ENCODE results near the gene PTGR2. TPM values are rescaled to one million over a fixed set of nuclear protein-coding genes. Genes with fewer than 3 reads are reported as not detected.

The PTGR2 gene
- total RNA-seq, 4 donors from 2014 or later, result 9.5 to 26.4 (median 17.2) TPM

- no peak for TF ChIP-seq CTCF (IDR thresholded peaks at IDR 0.05; ENCODE audit: low read depth)
Observed at GRCh38 chr14:73888971-73889370, 37.3 kb downstream of the PTGR2 start.

DNA sequence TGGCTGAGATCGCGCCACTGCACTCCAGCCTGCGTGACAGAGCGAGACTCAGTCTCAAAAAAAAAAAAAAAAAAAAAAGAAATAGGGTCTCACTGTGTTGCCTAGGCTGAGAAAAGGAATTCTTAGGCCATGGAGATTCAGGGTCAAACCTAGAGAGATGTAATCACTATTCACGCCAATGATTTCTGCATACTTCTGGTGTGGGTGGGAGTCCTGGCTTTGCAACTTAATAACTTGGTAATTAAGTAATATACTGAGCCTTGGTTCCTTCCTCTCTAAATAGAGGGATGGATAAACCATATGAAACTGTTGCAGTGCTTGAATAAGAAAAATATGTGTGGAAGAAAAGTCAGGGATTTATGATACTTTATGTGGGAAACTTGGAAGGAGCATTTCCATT is 37.7 kb downstream of the PTGR2 start:
- no peak for TF ChIP-seq CTCF (IDR thresholded peaks at IDR 0.05; ENCODE audit: low read depth)

DNA sequence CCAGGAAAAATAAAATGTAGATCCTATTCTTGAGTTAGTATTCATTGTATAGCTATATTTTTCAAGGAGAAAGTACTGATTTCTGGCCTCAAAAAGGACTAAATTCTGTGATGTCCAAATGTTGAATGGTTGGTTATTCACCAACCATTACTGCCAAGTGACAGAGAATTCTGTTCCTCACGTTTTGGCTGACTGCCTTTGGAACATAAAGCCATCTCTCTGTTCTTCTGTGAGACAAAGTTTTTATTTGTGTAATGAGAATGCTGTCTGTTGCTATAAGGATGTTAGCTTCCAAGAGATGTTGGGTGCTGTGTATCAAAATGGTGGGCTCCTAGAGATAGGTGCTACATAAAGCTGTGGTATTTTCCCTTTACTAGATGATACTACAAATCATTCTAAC is 44.3 kb downstream of the PTGR2 start:
- TF ChIP-seq CTCF (IDR thresholded peaks at IDR 0.05; ENCODE audit: low read depth), result no peak

DNA sequence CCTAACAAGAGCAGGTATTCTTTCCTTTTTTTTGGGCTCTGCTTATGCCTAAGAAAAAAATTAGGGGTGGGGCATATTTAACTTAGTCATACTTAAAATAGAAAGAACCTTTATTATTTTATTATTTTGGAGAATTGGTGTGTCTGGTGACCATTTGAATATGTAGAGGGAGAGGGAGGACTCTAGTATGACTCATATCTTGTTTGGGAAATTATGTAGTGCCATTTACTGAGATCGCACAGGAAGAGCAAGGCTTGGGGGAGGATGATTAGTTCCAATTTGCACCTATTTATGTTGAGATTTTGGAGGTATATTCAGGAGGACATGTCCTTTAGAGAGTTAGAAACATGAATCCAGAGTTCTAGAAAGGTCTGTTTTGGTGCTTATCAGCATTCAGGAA is 44.9 kb downstream of the PTGR2 start:
- TF ChIP-seq CTCF (IDR thresholded peaks at IDR 0.05; ENCODE audit: low read depth), result no peak

DNA sequence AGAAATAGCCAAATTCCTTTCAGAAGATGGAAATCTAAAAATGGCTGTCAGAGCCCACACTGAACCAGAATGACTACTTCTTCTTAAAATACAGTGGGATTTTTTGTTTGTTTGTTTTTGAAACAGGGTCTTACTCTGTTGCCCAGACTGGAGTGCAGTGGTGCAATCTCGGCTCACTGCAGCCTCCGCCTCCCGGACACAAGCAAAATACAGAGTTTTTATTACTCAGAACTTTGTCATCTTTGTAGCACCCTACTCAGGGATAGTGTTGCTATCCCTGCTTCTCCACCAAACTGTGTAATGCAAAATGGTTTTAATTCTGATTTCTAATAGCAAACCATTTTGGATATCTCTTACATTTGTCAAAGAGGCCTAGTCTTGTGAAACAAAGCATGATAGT is 51.4 kb downstream of the PTGR2 start:
- TF ChIP-seq CTCF (IDR thresholded peaks at IDR 0.05; ENCODE audit: low read depth), result no peak

DNA sequence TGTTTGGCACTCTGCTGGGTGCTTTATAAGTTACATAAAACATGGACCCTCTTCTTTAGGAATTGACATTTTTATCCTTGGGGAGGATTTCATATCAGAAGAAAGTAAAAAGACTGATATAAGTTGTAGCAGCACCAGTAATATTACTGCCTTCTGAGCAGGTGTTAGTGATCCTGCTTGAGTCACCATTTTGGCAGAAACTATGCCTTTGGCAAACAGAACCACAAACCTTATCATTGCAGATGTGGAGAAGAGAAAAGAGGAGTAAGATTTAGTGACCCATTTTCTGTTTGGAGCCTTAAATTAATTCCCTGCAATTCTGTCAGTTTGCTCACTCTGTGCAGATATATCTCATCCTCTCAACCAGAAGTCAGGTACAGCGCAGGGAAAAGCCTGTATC is 58.0 kb downstream of the PTGR2 start:
- TF ChIP-seq CTCF (IDR thresholded peaks at IDR 0.05; ENCODE audit: low read depth), result no peak

DNA sequence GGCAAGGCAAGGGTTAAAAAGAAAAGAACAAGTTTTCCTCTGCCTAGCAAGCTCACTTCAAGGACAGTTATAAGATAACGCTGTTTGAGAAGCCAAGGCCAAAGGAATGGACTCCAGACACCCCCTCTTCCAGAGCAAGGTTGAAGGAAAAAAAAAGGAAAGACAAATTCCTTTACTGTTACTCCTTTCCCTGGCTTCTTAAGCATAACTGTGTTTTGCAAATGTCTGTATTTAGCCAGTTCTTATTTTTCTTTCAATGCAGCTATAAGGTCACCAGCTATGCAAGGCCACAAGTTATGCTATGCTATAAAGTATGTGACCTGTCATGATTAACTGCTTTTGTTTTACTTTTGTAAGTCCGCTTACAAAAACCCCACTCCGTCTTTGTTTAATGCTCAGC is 61.6 kb downstream of the PTGR2 start:
- TF ChIP-seq CTCF (IDR thresholded peaks at IDR 0.05; ENCODE audit: low read depth), result no peak

DNA sequence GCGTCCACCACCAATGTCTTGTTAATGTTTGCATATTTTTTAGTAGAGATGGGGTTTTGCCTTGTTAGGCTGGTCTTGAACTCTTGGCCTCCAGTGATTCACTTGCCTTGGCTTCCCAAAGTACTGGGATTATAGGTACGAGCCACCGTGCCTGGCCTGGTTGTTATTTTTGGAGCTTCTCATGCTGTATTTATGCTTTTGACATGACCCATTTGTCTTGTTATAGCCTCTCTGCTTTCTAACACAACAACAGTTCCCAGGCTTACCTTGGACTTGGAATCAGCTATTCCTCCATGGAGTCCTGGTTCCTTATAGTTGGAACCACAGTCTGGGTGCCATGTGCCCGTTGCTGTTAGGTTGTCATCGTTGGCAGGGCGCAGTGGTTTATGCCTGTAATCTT is 64.7 kb downstream of the PTGR2 start:
- TF ChIP-seq CTCF (IDR thresholded peaks at IDR 0.05; ENCODE audit: low read depth), result no peak

All from subcutaneous adipose tissue (tissue), 4 donors.